Measurements from ENCODE around the gene RIF1. TPM values are rescaled to one million over a fixed set of nuclear protein-coding genes. Genes with fewer than 3 reads are reported as not detected.

RIF1 gene
- total and polyA plus RNA-seq, 7 experiments from 2014 or later = 26.3 to 74.0 (median 60.8) TPM

Small RNAs within 50 kb of the gene (microRNA-seq; reads per million reads assigned to microRNA genes)
- gene MIR4773-1 (ENCODE audit: borderline microRNAs expressed) (not detected), gene MIR4773-2 (ENCODE audit: borderline microRNAs expressed) (not detected)

Other genes with a start within 250 kb of the RIF1 start
- 10 to 100 TPM in 4 of 5 experiments, 1 to 10 TPM in 1; 6.4 to 19.2 (median 15.7) TPM for gene RBM43, start 148.0 kb upstream of the RIF1 start, total RNA-seq
- gene RBM43, start 148.0 kb upstream of the RIF1 start, polyA plus RNA-seq = 1 to 10 TPM; 4.9 to 6.0 TPM
- gene NMI, start 120.2 kb upstream of the RIF1 start, total RNA-seq = 10 to 100 TPM; 14.9 to 69.9 (median 29.3) TPM
- 10 to 100 TPM; 28.8 to 51.4 TPM for gene NMI, start 120.2 kb upstream of the RIF1 start, polyA plus RNA-seq
- under 1 TPM in 1 of 5 experiments, not detected in 4; 0.34 TPM for gene TNFAIP6, start 52.3 kb upstream of the RIF1 start, total RNA-seq
- not detected for gene TNFAIP6, start 52.3 kb upstream of the RIF1 start, polyA plus RNA-seq